DND-41 (cell line): ENCODE results near the gene HM13.

Experiments
- ATAC-seq: fragments of 200-7000 bp; cut with Tn5 transposase; 3 replicates; pipeline ENCODE4 v1.9.1; 2021; ENCODE audit warnings: low read depth; ENCODE audit not compliant: insufficient read depth
- DNase-seq: peaks from one replicate; pipeline ENCODE4 v3.0.0-alpha.2; 2020
- H2AFZ ChIP-seq: 2 replicates; pipeline ENCODE4 v1.6.0; 2012; ENCODE audit warnings: low read depth, low read length
- H3K27ac ChIP-seq: 2 replicates; pipeline ENCODE4 v1.5.1; 2012; ENCODE audit warnings: low read length, inconsistent platforms
- H3K27me3 ChIP-seq: fragments of 200-600 bp; sonication (generic); 2 replicates; pipeline ENCODE4 v1.6.0; 2012; ENCODE audit warnings: low read length, mild to moderate bottlenecking, inconsistent platforms; ENCODE audit not compliant: insufficient read depth, poor library complexity
- H3K36me3 ChIP-seq: 2 replicates; pipeline ENCODE4 v1.5.1; 2012; ENCODE audit warnings: low read length, inconsistent platforms; ENCODE audit not compliant: insufficient read depth
- H3K4me1 ChIP-seq: 2 replicates; pipeline ENCODE4 v1.5.1; 2012; ENCODE audit warnings: mild to moderate bottlenecking, low read length; ENCODE audit not compliant: insufficient read depth
- H3K4me2 ChIP-seq: 2 replicates; pipeline ENCODE4 v1.6.0; 2012; ENCODE audit warnings: mild to moderate bottlenecking, moderate library complexity, low read length, inconsistent platforms; ENCODE audit not compliant: insufficient read depth
- H3K4me3 ChIP-seq, 2 experiments: fragments of 200-600 bp in 1 of 2; shearing (Covaris generic) in 1 of 2; 2 replicates each; pipeline ENCODE4 v1.5.1; 2012 to 2016; ENCODE audit warnings: inconsistent platforms in 2 of 2, low read length in 2 of 2, mild to moderate bottlenecking in 2 of 2, low read depth in 1 of 2, moderate library complexity in 1 of 2
- H3K79me2 ChIP-seq: 2 replicates; pipeline ENCODE4 v1.6.0; 2012; ENCODE audit warnings: low read length, inconsistent platforms; ENCODE audit not compliant: insufficient read depth
- H3K9ac ChIP-seq: 2 replicates; pipeline ENCODE4 v1.6.0; 2012; ENCODE audit warnings: low read depth, mild to moderate bottlenecking, inconsistent platforms, low read length, moderate library complexity
- H3K9me3 ChIP-seq: 2 replicates; pipeline ENCODE4 v1.5.1; 2012; ENCODE audit warnings: low read length, moderate library complexity, mild to moderate bottlenecking, inconsistent platforms; ENCODE audit not compliant: insufficient read depth, severe bottlenecking
- H4K20me1 ChIP-seq: 2 replicates; pipeline ENCODE4 v1.6.0; 2012; ENCODE audit warnings: low read length; ENCODE audit not compliant: insufficient read depth
- CTCF ChIP-seq: IDR thresholded peaks from 2 replicates; pipeline ENCODE4 v1.5.1; 2012; ENCODE audit warnings: borderline replicate concordance, low read length, moderate library complexity, mild to moderate bottlenecking; ENCODE audit not compliant: poor library complexity, severe bottlenecking; ENCODE audit errors: extremely low read depth
- EZH2 ChIP-seq: IDR thresholded peaks from 3 replicates; pipeline ENCODE4 v1.6.1; 2012; ENCODE audit warnings: borderline replicate concordance, low read depth, mild to moderate bottlenecking, moderate library complexity, low read length, inconsistent platforms; ENCODE audit not compliant: severe bottlenecking

Gene HM13

GRCh38 chr20:31549513-31549880, 35.3 kb downstream of the HM13 start:
- Histone ChIP-seq H3K27me3 (no peaks in the 10 kb centered on the region), H2AFZ (no peak overlapping the region), H3K27ac (no peak overlapping the region), H3K36me3 (peaks cover 91% of the 10 kb centered on the region), H3K4me3 (no peak overlapping the region), H3K4me2 (peak overlapping the region; percentile 64; the same call in 1 of the 2 replicates), H3K4me1 (peaks cover 22% of the 10 kb centered on the region), H3K9me3 (no peaks in the 10 kb centered on the region), H4K20me1 (peaks cover 2% of the 10 kb centered on the region; the same call in 1 of the 2 replicates), H3K9ac (no peak overlapping the region), H3K79me2 (peaks cover 47% of the 10 kb centered on the region)
- TF ChIP-seq CTCF (no peak), EZH2 (no peak)
- DNase-seq (no peak), ATAC-seq (no peak)

GRCh38 chr20:31550099-31550498, 35.9 kb downstream of the HM13 start:
- no peak for DNase-seq
- Histone ChIP-seq H3K79me2 (peaks cover 41% of the 10 kb centered on the region), H3K9me3 (no peaks in the 10 kb centered on the region), H3K4me1 (peaks cover 20% of the 10 kb centered on the region), H2AFZ (no peak overlapping the region), H3K27me3 (no peaks in the 10 kb centered on the region), H3K4me2 (no peak overlapping the region), H3K36me3 (peaks cover 91% of the 10 kb centered on the region), H4K20me1 (peaks cover 2% of the 10 kb centered on the region; the same call in 1 of the 2 replicates), H3K9ac (no peak overlapping the region), H3K4me3 (no peak overlapping the region), H3K27ac (no peak overlapping the region)
- no peak for ATAC-seq
- no peak for TF ChIP-seq EZH2
- no peak for TF ChIP-seq CTCF

DNA sequence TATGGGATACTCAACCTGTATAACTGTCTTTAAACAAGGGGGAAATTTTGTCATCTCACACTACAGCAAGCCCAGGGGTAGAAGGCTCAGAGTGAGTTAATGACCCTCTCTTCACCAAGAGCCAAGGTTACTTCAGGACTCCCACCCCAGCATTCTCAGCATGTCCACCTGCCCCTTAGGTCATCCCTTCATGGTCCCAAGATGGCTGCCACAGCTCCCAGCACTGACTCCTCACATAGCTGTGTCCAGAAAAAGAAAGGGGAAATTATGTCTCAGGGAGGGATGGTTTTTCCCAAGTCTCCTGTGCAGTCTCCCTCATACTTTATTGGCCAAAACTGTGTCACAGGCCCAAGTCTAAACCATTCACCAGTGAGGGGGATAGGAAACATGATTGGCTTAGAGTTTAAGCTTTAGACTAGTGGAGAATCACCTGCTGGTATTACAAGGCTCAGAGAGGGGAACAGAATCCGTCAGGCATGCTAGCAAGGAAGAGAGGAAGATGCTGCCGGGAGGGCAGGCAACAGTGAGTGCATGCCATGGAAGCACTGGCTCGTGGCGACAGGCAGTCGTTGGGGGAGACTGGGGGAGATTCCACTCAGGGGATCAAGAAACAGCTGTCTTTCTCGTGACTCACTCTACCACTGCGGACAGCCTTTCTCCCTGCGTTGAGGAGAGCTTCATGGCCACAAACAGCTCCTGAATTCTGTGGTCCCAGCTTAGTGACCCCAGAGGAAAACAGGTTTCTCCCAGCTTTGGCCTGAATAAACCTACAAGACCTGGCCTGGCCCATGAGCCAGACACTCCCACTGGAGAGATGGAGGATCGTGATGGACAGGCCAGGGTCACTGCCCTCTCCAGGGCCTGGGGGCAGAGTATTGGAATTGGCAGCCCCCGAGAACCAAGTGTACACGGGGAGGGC, 37.2 kb downstream of the HM13 start:
- TF ChIP-seq CTCF (no peak), EZH2 (no peak)
- H3K9me3 ChIP-seq, result no peaks in the 10 kb centered on the region
- H4K20me1 ChIP-seq, result peaks cover 2% of the 10 kb centered on the region; the same call in 1 of the 2 replicates
- ATAC-seq (no peak), DNase-seq (no peak)
- no peak overlapping the region for H3K4me2 ChIP-seq
- no peak overlapping the region for H3K4me3 ChIP-seq
- no peaks in the 10 kb centered on the region for H3K27me3 ChIP-seq
- peaks cover 16% of the 10 kb centered on the region for H3K4me1 ChIP-seq
- peaks cover 89% of the 10 kb centered on the region for H3K36me3 ChIP-seq
- H3K79me2 ChIP-seq, result peaks cover 30% of the 10 kb centered on the region
- H3K9ac ChIP-seq, result no peak overlapping the region
- no peak overlapping the region for H3K27ac ChIP-seq
- H2AFZ ChIP-seq, result no peak overlapping the region
